ENCODE data around the gene GPRASP1.
"Not testable (repeated sequence)": the region's sequence is repeated elsewhere in the genome, so short reads cannot be mapped to it uniquely, and the experiment has no call there.

The GPRASP1 gene

DNA sequence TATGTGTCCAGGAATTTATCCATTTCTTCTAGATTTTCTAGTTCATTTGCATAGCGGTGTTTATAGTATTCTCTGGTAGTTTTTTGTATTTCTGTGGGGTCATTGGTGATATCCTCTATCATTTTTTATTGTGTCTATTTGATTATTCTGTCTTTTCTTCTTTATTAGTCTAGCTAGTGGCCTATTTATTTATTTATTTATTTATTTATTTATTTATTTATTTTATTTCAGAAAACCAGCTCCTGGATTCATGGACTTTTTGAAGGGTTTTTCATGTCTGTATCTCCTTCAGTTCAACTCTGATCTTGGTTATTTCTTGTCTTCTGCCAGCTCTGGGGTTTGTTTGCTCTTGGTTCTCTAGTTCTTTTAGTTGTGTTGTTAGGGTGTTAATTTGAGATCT is 26.2 kb downstream of the GPRASP1 start:
- WGBS, 2 donors (ENCODE audit: extremely low coverage in 2 of 2, insufficient read length in 2 of 2, insufficient replicate concordance in 1 of 2) = no CpG with 5 or more reads among the region's 1 CpG
- not testable (repeated sequence) for DNase-seq (ENCODE audit: low spot score); H3K36me3 ChIP-seq (replicated peaks in 1 of 2; ENCODE audit: control insufficient read depth in 2 of 2, insufficient read depth in 2 of 2, low read length in 2 of 2); H4K8ac ChIP-seq (ENCODE audit: low read depth, low read length); H3K4me3 ChIP-seq (ENCODE audit: low read length in 2 of 2); H3K18ac ChIP-seq (ENCODE audit: low read length); H2BK15ac ChIP-seq (ENCODE audit: low read length); H4K91ac ChIP-seq (ENCODE audit: low read depth, low read length, poor library complexity); H3K9ac ChIP-seq (ENCODE audit: low read depth, low read length, poor library complexity); H3K27me3 ChIP-seq (ENCODE audit: control insufficient read depth in 3 of 3, insufficient read depth in 3 of 3, low read depth in 1 of 3, low read length in 3 of 3); H3K4me1 ChIP-seq (ENCODE audit: control insufficient read depth in 2 of 2, insufficient read depth in 1 of 2, low read depth in 1 of 2, low read length in 2 of 2); H3K14ac ChIP-seq (ENCODE audit: low read length); H2BK12ac ChIP-seq (ENCODE audit: low read length); H2BK5ac ChIP-seq (ENCODE audit: low read length); H3K4ac ChIP-seq (ENCODE audit: low read length); H2AK5ac ChIP-seq (ENCODE audit: low read depth, low read length); H3K4me2 ChIP-seq (ENCODE audit: insufficient read depth, low read length, poor library complexity, severe bottlenecking); H3K23ac ChIP-seq (ENCODE audit: low read depth, low read length, poor library complexity); H2BK120ac ChIP-seq (ENCODE audit: low read depth, low read length); H3K27ac ChIP-seq (replicated peaks; ENCODE audit: low read length); H2AFZ ChIP-seq (ENCODE audit: low read length); H3K79me1 ChIP-seq (ENCODE audit: low read depth, low read length)
- peaks cover 0 to 11% of the 10 kb centered on the region in 2 donors for H3K9me3 ChIP-seq (replicated peaks in 1 of 2; ENCODE audit: control insufficient read depth in 2 of 2, insufficient read depth in 1 of 2, low read depth in 1 of 2, low read length in 2 of 2)

DNA sequence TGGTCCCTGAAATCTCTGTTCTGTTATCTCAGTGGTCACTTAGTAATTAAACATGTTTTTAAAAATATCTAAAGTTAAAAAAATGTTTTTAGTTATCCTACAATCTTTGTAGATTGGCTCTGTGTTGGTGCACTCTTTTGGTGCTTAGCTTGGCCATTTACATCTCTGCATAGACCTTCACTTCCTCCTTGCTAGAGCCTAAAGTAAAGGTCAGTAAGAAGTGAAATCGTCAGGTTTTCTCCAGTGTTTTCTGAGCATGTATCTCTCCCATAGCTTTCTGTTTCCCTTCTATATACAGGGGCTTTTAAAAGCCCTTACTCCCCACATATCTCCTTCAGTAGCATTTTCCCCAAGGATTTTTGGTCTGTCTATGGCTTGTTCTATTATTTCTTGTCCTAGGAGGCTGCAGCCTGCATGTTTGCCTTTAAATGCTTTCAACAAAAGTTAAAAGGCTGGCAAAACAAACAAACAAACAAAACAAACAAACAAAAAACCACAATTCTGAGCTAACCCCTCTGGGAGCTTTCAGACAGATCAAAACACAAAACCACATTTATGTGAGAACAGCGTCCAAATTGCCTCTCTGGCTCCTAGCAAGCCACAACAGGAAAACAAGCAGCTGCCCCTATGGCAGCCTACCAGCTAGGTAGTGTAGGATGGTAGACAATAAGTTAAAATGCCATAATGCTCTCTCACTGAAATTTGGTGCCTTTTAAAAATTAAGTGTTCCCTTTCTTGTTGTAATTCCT is 33.7 kb downstream of the GPRASP1 start:
- H3K18ac ChIP-seq (ENCODE audit: low read length) = no peak overlapping the region
- H2BK5ac ChIP-seq (ENCODE audit: low read length) = no peak overlapping the region
- H3K14ac ChIP-seq (ENCODE audit: low read length) = no peak overlapping the region
- H3K9me3 ChIP-seq (replicated peaks in 1 of 2; ENCODE audit: control insufficient read depth in 2 of 2, insufficient read depth in 1 of 2, low read depth in 1 of 2, low read length in 2 of 2) = peaks cover 0 to 11% of the 10 kb centered on the region in 2 donors
- H3K36me3 ChIP-seq (replicated peaks in 1 of 2; ENCODE audit: control insufficient read depth in 2 of 2, insufficient read depth in 2 of 2, low read length in 2 of 2) = no peaks in the 10 kb centered on the region
- no CpG with 5 or more reads among the region's 2 CpGs for WGBS, 2 donors (ENCODE audit: extremely low coverage in 2 of 2, insufficient read length in 2 of 2, insufficient replicate concordance in 1 of 2)
- no peak overlapping the region for H2AK5ac ChIP-seq (ENCODE audit: low read depth, low read length)
- no peak overlapping the region for H3K4me3 ChIP-seq (ENCODE audit: low read length in 2 of 2)
- H4K91ac ChIP-seq (ENCODE audit: low read depth, low read length, poor library complexity) = no peak overlapping the region
- no peak overlapping the region for H3K4ac ChIP-seq (ENCODE audit: low read length)
- no peak overlapping the region for H3K4me2 ChIP-seq (ENCODE audit: insufficient read depth, low read length, poor library complexity, severe bottlenecking)
- H2AFZ ChIP-seq (ENCODE audit: low read length) = no peak overlapping the region
- no peak overlapping the region for H4K8ac ChIP-seq (ENCODE audit: low read depth, low read length)
- H3K23ac ChIP-seq (ENCODE audit: low read depth, low read length, poor library complexity) = no peak overlapping the region
- no peak overlapping the region for H2BK15ac ChIP-seq (ENCODE audit: low read length)
- no peaks in the 10 kb centered on the region for H3K4me1 ChIP-seq (ENCODE audit: control insufficient read depth in 2 of 2, insufficient read depth in 1 of 2, low read depth in 1 of 2, low read length in 2 of 2)
- H3K79me1 ChIP-seq (ENCODE audit: low read depth, low read length) = no peaks in the 10 kb centered on the region
- H2BK120ac ChIP-seq (ENCODE audit: low read depth, low read length) = no peak overlapping the region
- no peak overlapping the region for H3K9ac ChIP-seq (ENCODE audit: low read depth, low read length, poor library complexity)
- no peaks in the 10 kb centered on the region for H3K27me3 ChIP-seq (ENCODE audit: control insufficient read depth in 3 of 3, insufficient read depth in 3 of 3, low read depth in 1 of 3, low read length in 3 of 3)
- no peak overlapping the region for H2BK12ac ChIP-seq (ENCODE audit: low read length)
- no peak for DNase-seq (ENCODE audit: low spot score)
- no peak overlapping the region for H3K27ac ChIP-seq (replicated peaks; ENCODE audit: low read length)

DNA sequence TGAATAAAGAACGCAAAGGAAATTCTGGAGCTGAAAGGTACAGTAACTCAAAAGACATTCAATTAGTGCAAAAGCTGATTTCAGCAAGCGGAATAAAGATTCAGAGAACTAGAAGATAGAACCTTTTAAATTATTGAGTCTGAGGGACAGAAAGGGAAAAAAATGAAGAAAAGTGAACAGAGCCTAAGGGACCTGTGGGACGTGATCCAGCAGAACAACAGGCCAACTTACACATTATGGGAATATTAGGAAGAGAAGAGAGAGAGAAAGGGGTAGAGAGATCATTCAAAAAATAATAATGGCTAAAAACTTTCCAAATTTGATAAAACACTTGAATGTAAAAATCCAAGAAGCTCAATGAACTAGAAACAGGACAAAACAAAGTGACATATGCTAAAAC is 43.5 kb downstream of the GPRASP1 start:
- Histone ChIP-seq H2BK15ac (ENCODE audit: low read length) (no peak overlapping the region), H3K27me3 (ENCODE audit: control insufficient read depth in 3 of 3, insufficient read depth in 3 of 3, low read depth in 1 of 3, low read length in 3 of 3) (no peaks in the 10 kb centered on the region), H2BK120ac (ENCODE audit: low read depth, low read length) (no peak overlapping the region), H2BK12ac (ENCODE audit: low read length) (no peak overlapping the region), H3K23ac (ENCODE audit: low read depth, low read length, poor library complexity) (no peak overlapping the region), H2BK5ac (ENCODE audit: low read length) (no peak overlapping the region), H4K8ac (ENCODE audit: low read depth, low read length) (no peak overlapping the region), H3K9ac (ENCODE audit: low read depth, low read length, poor library complexity) (no peak overlapping the region), H4K91ac (ENCODE audit: low read depth, low read length, poor library complexity) (no peak overlapping the region), H3K36me3 (replicated peaks in 1 of 2; ENCODE audit: control insufficient read depth in 2 of 2, insufficient read depth in 2 of 2, low read length in 2 of 2) (no peaks in the 10 kb centered on the region), H3K14ac (ENCODE audit: low read length) (no peak overlapping the region), H3K9me3 (replicated peaks in 1 of 2; ENCODE audit: control insufficient read depth in 2 of 2, insufficient read depth in 1 of 2, low read depth in 1 of 2, low read length in 2 of 2) (peaks cover 0 to 3% of the 10 kb centered on the region in 2 donors), H3K4me3 (ENCODE audit: low read length in 2 of 2) (no peak overlapping the region), H2AK5ac (ENCODE audit: low read depth, low read length) (no peak overlapping the region), H3K79me1 (ENCODE audit: low read depth, low read length) (no peaks in the 10 kb centered on the region), H3K4me2 (ENCODE audit: insufficient read depth, low read length, poor library complexity, severe bottlenecking) (no peak overlapping the region), H3K18ac (ENCODE audit: low read length) (no peak overlapping the region), H2AFZ (ENCODE audit: low read length) (no peak overlapping the region), H3K27ac (replicated peaks; ENCODE audit: low read length) (no peak overlapping the region), H3K4ac (ENCODE audit: low read length) (no peak overlapping the region), H3K4me1 (ENCODE audit: control insufficient read depth in 2 of 2, insufficient read depth in 1 of 2, low read depth in 1 of 2, low read length in 2 of 2) (no peaks in the 10 kb centered on the region)
- WGBS, 2 donors (ENCODE audit: extremely low coverage in 2 of 2, insufficient read length in 2 of 2, insufficient replicate concordance in 1 of 2) = no CpG with 5 or more reads among the region's 3 CpGs
- no peak for DNase-seq (ENCODE audit: low spot score)

DNA sequence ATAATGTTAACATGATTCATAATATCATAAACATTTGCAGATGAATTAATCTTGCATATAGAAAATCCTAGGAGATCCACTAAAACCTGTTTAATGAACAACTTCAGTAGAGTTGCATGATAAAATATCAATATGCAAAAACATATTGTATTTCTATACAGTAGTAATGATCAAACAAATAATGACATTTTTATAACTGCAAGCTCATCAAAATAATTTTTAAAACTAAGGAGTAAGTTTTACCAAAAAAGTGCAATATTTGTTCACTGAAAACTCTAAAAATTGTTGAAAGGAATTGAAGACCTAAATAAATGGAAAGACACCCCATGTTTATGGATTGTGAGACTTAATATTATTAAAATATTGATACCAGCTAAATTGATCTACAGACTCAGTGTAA is 45.0 kb downstream of the GPRASP1 start:
- no peak overlapping the region for H3K23ac ChIP-seq (ENCODE audit: low read depth, low read length, poor library complexity)
- no peak overlapping the region for H3K4me2 ChIP-seq (ENCODE audit: insufficient read depth, low read length, poor library complexity, severe bottlenecking)
- no peaks in the 10 kb centered on the region for H3K36me3 ChIP-seq (replicated peaks in 1 of 2; ENCODE audit: control insufficient read depth in 2 of 2, insufficient read depth in 2 of 2, low read length in 2 of 2)
- H3K79me1 ChIP-seq (ENCODE audit: low read depth, low read length) = no peaks in the 10 kb centered on the region
- H3K14ac ChIP-seq (ENCODE audit: low read length) = no peak overlapping the region
- H3K4me3 ChIP-seq (ENCODE audit: low read length in 2 of 2) = no peak overlapping the region
- H2BK120ac ChIP-seq (ENCODE audit: low read depth, low read length) = no peak overlapping the region
- H4K91ac ChIP-seq (ENCODE audit: low read depth, low read length, poor library complexity) = no peak overlapping the region
- H2AK5ac ChIP-seq (ENCODE audit: low read depth, low read length) = no peak overlapping the region
- no peak overlapping the region for H4K8ac ChIP-seq (ENCODE audit: low read depth, low read length)
- H3K18ac ChIP-seq (ENCODE audit: low read length) = no peak overlapping the region
- no peaks in the 10 kb centered on the region for H3K4me1 ChIP-seq (ENCODE audit: control insufficient read depth in 2 of 2, insufficient read depth in 1 of 2, low read depth in 1 of 2, low read length in 2 of 2)
- peaks cover 0 to 3% of the 10 kb centered on the region in 2 donors for H3K9me3 ChIP-seq (replicated peaks in 1 of 2; ENCODE audit: control insufficient read depth in 2 of 2, insufficient read depth in 1 of 2, low read depth in 1 of 2, low read length in 2 of 2)
- DNase-seq (ENCODE audit: low spot score) = no peak
- H2BK12ac ChIP-seq (ENCODE audit: low read length) = no peak overlapping the region
- no peak overlapping the region for H3K27ac ChIP-seq (replicated peaks; ENCODE audit: low read length)
- H2BK5ac ChIP-seq (ENCODE audit: low read length) = no peak overlapping the region
- no peak overlapping the region for H2BK15ac ChIP-seq (ENCODE audit: low read length)
- no peak overlapping the region for H3K4ac ChIP-seq (ENCODE audit: low read length)
- H2AFZ ChIP-seq (ENCODE audit: low read length) = no peak overlapping the region
- H3K9ac ChIP-seq (ENCODE audit: low read depth, low read length, poor library complexity) = no peak overlapping the region
- no peaks in the 10 kb centered on the region for H3K27me3 ChIP-seq (ENCODE audit: control insufficient read depth in 3 of 3, insufficient read depth in 3 of 3, low read depth in 1 of 3, low read length in 3 of 3)
